ENCODE data around the gene BSN. TPM values are rescaled to one million over a fixed set of nuclear protein-coding genes. Genes with fewer than 3 reads are reported as not detected.

BSN gene
- total RNA-seq, 4 donors from 2014 or later = under 0.01 to 0.38 (median 0.16) TPM; not detected in 1

DNA sequence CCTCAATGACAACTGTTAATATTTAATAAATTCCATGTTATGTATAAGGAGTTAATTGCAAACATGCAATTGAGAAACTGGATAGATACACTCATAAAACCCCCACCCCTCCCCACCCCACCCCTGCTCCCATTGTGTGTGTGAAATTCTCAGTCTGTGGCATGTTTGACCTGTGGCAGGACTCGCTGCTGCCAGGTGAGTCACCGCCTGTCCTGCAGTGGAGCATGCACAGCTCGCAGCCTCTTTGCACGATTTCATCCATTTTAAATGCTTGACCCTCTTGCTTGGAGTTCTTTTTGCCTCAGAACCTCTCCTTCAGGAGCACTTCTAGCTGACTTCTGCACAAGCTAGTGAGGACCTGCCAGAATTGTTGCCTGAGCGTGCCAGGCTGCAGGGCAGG is 114.6 kb downstream of the BSN start:
- TF ChIP-seq CTCF (IDR thresholded peaks at IDR 0.05; ENCODE audit: low read depth) = no peak

DNA sequence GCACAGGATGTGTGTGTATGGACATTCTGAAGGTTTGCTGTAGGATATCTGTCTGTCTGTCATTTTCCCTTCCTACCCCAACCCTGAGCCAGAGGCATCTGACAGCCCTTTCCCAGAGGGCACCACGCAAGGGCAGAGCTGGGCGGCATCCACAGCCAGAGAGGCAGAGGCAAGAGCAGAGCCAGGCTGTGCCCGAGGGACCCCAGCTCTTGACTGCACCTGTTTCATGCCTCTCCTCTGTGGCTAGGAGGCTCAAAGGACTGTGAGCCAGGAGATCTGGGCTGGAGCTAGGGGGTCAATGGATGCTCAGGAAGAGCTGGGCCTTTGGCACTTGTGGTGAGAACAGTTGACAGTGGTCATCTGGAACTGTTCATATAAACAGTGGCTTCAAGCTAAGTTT is 115.1 kb downstream of the BSN start:
- no peak for TF ChIP-seq CTCF (IDR thresholded peaks at IDR 0.05; ENCODE audit: low read depth)

GRCh38 chr3:49670940-49671290 is 116.6 kb downstream of the BSN start:
- no peak for TF ChIP-seq CTCF (IDR thresholded peaks at IDR 0.05; ENCODE audit: low read depth)

GRCh38 chr3:49671291-49672288 is 117.3 kb downstream of the BSN start:
- TF ChIP-seq CTCF (IDR thresholded peaks at IDR 0.05; ENCODE audit: low read depth) = no peak

- TF ChIP-seq CTCF (IDR thresholded peaks at IDR 0.05; ENCODE audit: low read depth) = no peak
Measured at GRCh38 chr3:49673121-49673714, 118.9 kb downstream of the BSN start.

- TF ChIP-seq CTCF (IDR thresholded peaks at IDR 0.05; ENCODE audit: low read depth) = no peak
Measured at GRCh38 chr3:49673715-49674496, 119.6 kb downstream of the BSN start, which contains the start of gene APEH. APEH (plus strand) TSS chr3:49674351; CDS start chr3:49674402, 51 bp downstream.

Data from subcutaneous adipose tissue (tissue), 4 donors.